M059J (cell line): ENCODE results near the gene RAD9B. TPM values are rescaled to one million over a fixed set of nuclear protein-coding genes. Genes with fewer than 3 reads are reported as not detected.
"Not testable (repeated sequence)": the region's sequence is repeated elsewhere in the genome, so short reads cannot be mapped to it uniquely, and the experiment has no call there.

Source experiments
- DNase-seq: peaks from one replicate; pipeline ENCODE4 v3.0.0-alpha.2; 2012; ENCODE audit warnings: low read depth
- total RNA-seq: library from RNA; depleted of rRNA; stranded (reverse); fragments of >200 nt; shearing (Covaris generic); gene quantifications from 2 replicates; pipeline ENCODE4 v1.2.3, GENCODE V29; 2014; rRNA removed

The RAD9B gene
- total RNA-seq = 0.47 and 1.1 TPM in 2 replicates

DNA sequence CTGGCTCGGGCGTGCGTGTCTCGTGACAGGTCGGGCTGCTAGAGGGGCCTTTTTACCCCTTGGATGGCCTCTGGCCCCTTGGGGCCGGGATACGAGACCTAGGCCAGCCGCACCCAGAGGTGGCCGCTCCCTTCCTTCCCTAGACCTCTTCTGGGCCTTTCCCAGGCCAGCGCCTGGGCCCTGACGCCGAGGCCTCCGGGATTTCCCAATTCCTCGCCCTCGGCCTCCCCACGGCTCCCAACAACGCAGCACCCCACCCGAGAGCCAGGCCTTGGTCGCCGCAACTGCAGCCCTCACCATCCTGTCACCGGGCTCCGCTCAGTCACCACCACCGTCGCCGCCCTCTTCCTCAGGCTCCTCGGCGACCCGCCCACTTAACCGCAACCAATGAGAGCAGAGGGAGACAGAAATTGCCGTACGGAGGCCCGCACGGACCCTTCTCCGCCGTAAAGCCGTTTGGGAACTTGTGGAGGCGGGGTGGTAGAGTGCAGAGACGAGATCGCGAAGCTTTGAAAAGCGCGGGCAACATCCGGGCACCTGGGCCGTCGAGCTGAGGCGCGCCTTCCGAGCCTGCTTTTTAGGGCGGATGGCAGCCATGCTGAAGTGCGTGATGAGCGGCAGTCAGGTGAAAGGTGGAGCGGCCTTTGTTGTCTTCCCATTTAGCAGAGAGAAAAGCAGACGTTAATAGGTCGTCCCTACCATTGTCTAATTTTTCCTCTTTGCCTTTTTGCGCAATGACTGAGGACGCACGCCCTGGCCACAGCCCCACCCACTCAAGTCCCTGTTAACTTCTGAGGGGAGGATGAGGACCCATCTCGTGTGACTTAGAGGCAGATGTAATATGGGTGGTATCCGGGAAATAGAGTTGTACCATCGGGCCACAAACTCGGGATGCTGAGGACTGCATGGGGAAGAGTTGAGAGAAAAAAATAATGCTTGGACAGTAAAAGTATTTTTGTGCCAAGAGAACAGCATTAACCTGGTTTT lies at the start of gene RAD9B, which contains the start of gene VPS29:
RAD9B (plus strand) TSS at position 580 of the 987 bp plus-strand sequence; CDS start at position 587, 7 bp downstream.
VPS29 (minus strand) TSS at position 360 of the 987 bp plus-strand sequence; CDS start at position 300, 60 bp downstream.
- DNase-seq = peak; percentile 98

DNA sequence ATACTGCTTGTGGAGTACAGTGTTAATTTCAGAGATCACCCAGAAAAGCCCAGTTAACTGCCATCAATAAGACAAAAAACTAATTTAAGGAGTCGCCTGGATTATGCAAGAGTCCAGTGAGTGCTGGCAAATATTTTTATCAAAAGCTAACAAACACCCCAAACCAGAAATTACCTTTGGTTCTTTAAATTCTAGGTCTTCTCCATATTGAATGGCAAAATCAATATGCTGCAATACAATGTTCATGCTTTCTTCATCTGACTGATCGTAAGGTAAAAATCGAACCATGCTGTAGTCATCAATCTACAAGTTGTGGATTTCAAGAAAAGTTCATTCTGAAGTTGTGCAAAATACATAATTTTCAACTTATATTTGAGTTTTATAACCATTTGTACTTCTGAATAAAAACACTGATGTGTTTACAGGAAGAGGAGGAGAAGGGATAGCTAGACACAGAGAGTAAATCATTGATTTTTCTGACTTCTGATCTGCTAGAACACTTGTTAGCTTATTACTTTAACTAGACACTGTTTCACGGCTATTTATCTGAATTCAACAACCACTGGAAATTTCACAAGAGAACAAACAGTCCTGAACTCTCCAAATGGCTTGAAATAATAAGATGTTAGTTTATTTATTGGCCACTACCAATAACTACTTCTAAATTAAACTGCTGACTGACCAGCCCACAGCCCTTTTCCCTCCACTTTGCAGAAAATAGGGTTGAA lies 48.4 kb upstream of the RAD9B start:
- no peak for DNase-seq

DNA sequence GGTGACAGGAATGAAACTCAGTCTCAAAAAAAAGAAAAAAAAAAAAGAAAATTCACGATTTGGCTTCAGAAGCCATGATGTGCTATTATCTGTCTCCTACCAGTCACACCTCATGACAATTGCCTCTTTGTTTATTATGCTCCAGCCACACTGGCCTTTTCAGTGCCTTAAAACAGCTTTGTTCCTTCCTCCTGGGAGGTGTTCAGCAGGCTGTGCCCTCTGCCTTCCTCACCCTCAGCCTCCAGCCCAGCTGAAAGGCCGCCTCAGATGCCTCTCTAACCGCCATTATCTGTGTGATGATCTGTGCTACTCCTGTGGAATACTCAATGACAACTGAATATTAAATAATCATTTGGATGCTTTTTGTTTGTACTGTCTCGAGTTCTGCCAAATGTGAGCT lies 43.4 kb upstream of the RAD9B start:
- no peak for DNase-seq

DNA sequence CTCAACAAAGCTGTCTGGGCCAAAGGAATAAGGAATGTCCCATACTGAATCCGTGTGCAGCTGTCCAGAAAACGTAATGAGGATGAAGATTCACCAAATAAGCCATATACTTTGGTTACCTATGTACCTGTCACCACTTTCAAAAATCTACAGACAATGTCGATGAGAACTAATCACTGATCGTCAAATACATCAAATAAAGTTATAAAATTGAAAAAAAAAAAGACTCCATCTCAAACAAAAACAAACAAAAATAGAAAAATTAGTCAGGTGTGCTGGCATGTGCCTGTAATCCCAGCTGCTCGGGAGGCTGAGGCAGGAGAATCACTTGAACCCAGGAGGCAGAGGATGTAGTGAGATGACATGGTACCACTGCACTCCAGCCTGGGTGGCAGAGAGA lies 40.9 kb upstream of the RAD9B start:
- DNase-seq = not testable (repeated sequence)

DNA sequence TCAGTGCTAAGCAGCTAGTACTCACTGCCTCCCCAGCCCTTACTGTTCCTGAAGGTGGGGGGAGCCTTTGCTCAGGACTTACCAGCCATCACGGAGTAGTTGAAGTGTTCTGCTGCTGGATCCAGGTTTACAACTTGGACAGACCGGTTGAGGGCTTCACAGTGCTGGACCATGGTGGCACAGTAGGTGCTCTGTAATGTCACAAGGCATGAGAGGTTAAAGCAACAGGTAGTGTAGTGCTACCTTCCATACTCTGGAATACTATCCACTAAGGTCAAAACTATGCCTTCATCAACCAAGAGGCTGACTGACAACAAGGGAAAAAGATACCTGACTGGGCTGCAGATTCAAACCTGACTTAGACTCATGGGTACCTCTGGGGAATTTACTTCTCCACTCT lies 37.1 kb upstream of the RAD9B start:
- DNase-seq = no peak

DNA sequence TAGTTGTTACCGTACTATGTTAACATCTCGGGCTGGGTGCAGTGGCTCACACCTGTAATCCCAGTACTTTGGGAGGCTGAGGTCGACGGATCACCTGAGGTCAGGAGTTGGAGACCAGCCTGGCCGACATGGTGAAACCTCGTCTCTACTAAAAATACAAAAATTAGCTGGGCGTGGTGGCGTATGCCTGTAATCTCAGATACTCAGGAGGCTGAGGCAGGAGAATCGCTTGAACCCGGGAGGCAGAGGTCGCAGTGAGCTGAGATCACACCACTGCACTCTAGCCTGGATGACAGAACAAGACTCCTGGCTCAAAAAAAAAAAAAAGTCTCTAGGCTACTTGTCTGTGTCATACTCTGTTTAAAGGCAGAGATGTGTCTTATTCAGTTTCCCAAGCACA lies 36.4 kb upstream of the RAD9B start:
- not testable (repeated sequence) for DNase-seq

DNA sequence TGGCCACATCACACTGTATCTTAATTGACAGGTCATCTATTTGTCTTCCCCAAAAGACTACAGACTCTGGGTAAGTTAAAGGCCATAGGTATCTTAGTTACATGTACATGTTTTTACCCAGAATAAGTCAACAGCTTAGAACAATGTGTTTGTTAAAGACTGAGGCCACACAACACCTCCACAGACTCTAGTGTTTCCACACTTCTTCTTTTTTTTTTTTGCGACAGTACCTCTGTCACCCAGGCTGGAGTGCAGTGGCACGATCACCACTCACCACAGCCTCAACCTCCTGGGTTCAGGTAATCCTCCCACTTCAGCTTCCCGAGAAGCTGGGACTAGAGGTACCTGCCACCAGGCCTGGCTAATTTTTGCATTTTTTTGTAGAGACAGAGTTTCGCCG lies 35.3 kb upstream of the RAD9B start:
- no peak for DNase-seq

DNA sequence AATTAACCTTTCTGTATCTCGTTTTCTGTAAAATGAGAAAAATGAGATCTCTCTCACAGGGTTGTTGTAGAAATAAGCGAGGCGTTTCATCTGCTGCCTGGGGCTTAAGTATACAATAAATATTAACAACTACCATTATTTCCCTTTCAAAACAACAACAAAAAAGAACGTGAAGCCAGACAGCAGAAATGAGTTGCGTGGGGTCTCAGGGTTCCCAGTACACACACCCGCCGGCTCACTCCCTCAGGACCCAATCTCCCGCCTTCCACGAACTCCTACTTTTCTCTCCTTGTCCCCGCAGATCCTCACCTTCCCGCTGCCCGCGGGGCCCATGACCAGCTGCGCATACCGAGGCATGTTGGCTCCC lies 34.3 kb upstream of the RAD9B start:
- DNase-seq = no peak

DNA sequence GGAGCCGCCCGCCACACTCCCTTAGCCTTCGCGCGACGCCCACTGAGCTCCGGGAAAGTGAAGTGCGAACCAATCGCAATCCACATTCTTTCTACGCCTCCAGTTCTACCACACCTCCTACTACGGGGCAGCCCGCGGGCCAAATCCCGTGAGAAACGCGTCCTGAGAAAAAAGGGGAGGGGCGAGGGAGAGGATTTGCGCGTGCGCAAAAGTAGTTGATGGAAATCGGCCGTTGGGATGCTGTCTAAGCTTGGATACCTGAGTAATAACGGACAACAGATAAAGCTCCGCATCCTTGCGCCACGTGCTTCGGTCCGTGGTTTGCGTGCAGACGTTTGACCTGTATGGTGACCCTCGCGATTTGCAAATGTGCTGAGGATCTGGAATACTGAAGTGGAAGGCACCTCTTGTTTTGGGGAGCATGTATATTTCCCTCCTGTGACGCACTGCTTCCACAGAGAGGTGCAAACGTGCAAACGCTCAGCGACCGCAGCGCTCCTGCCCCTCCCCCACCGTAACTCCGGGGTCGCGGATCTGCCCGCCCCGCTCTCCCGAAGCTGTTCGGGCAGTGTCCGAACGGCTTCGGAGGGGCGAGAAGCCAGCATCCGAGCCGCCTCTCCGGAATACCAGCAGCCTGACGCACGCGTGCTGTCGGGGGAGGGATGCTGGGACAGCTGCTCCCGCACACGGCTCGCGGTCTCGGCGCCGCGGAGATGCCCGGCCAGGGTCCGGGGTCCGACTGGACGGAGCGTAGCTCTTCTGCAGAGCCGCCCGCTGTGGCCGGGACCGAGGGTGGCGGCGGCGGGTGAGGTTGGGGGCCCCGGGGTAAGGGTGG lies 33.7 kb upstream of the RAD9B start, which contains the start of the genes FAM216A and GPN3:
FAM216A (plus strand) TSS at position 632 of the 835 bp plus-strand sequence; CDS start at position 663, 31 bp downstream.
GPN3 (minus strand) TSS at position 44 of the 835 bp plus-strand sequence. CDS start 54 bp downstream, outside the sequence.
- peak; percentile 98 for DNase-seq

DNA sequence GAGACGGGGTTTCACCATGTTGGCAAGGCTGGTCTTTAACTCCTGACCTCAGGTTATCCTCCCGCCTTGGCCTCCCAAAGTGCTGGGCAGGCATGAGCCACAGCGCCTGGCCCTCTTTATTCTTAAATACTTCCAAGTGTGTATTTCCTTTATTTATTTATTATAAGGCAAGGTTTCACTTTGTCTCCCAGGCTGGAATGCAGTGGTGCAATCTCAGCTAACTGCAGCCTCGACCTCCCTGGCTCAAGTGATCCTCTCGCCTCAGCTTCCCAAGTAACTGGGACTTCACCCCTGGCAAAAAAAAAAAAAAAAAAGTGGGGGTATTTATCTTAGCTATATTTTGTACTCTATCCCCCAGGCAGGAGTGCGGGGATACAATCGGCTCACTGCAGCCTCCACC lies 26.7 kb upstream of the RAD9B start:
- no peak for DNase-seq

DNA sequence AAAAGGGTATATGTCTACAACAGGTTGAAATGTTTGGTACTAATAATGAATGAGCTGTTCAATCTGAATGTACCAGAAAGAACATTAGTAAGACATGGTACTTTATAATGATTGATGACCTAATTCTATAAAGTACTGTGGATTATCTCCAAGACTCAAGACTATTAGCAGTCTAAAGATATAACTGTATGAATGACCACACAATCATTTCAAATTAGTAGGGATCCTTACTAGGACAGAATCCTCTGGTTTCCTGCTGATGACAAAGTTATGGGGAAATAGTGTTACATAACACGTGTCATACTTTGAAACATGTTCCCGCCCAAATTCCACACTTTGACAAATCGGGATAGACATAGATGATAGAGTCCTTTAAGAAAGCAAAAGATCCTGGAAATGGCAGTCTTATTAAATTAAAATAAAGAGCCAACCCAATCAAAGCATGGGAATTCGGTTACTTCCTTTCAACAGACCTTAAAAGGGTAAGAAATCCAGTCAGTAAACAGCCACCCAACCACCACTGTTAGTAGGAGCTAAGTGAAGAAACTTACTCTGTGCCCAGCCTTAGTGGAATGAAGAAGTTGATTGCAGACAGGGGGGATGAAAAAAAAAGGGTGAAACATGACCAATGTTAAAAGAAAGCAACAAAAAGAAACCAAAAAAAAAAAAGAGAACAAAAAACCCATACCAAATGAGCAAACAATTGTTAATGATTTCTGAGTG lies 3.0 kb upstream of the RAD9B start:
- peak; percentile 36 for DNase-seq

DNA sequence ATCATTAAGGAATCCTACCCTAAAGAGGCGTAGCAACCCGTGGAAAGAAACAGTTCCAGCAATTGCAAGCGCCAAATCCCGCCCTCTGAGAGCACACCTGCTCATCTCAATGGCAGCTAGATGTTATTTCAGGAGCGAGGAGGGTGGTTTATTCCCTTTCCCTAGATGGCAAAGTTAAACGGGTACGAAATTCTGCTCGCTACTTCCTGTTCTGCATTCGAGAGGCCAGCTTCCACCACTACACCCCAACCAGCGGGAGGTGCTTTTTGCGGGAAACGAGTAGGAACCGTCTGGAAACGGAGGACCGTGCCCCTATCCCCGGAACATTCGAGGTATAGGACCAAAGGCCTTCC lies 756 bp upstream of the RAD9B start:
- peak; percentile 78 for DNase-seq

DNA sequence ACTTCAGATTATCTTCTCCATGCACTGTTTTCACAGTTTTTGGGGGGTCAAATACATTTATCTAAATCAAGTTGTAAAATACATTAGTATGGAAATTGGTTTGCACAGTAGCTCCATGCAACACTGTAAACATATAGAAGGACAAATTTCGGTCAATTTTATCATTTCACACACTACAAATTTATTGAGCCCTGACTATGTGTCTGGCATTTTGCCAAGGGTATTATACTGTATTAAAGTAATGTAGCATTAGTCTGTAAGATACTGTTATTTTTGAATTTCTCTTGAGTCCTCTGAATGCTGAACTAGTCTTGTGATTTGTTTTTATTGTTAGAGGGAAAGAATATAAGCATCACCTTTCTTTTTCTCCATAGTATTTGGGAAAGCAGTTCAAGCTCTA lies 1.3 kb downstream of the RAD9B start:
- DNase-seq = no peak

DNA sequence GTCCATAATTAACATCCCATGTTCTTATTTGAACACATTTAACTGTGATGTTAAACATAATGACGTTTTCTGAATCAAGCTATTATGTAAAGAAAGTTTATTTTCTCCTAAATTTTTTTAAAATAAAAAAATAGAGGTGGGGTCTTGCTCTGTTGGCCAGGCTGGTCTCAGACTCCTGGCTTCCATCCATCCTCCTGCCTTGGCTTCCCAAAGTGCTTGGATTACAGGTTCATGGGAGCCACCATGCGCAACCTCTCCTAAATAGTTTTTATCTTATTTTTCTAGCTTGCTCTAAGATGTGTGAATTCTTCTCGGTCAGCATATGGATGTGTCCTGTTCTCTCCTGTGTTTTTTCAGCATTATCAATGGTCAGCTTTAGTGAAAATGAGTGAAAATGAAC lies 3.2 kb downstream of the RAD9B start:
- DNase-seq = no peak

DNA sequence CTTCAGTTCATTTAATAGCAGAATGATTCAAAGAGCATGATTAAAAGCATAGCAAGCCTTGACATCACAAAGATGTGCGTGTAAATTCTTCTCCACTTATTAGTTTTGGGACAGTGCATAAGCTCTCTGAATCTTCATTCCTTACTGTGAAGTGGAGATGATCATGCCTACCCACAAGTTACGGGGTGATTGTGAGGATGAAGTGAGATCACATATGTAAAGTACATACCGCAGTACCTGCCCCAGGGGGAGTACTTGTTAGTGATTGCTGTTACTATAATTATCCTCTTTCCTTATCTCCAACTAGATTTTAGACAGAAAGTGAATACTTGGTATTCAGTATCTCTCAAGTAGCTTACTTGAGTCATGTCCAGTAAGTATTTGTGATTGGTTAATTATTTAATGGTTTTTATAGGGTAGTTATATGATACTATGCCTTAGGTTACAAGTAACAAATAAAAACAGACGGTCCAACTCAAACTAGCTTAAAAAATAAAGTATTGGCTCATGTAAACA lies 6.0 kb downstream of the RAD9B start:
- DNase-seq = no peak

DNA sequence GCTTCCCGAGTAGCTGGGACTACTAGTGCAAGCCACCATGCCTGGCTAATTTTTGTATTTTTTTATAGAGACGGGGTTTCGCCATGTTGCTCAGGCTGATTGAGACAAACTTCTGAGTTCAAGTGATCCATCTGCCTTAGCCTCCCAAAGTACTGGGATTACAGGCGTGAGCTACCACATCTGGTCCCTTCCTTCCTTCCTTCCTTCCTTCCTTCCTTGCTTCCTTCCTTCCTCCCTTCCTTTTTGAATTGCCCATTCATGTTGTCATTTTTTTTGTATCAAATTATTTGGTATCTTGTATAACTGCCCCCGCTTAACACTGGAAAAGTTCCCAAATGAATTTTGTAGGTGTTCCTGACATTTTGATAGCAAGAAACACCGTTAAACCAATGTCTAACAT lies 11.7 kb downstream of the RAD9B start:
- no peak for DNase-seq

DNA sequence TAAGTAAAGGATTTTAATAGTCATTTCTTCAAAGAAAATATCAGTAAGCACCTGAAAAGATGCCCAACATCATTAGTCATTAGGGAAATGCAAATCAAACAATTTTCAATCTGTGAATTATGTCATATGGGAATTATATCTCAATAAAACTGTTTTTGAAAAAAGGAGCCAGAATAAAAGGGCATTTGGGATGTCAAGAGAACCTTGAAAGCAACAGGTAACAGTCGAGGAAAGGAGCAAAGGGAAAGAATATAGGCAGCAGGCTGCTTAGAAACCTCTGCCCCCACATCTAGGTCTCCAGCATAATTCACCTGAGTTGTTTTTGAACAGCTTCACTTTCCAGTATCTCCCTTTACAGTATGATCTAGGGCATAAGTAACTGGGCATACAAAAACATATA lies 12.2 kb downstream of the RAD9B start:
- DNase-seq = no peak

DNA sequence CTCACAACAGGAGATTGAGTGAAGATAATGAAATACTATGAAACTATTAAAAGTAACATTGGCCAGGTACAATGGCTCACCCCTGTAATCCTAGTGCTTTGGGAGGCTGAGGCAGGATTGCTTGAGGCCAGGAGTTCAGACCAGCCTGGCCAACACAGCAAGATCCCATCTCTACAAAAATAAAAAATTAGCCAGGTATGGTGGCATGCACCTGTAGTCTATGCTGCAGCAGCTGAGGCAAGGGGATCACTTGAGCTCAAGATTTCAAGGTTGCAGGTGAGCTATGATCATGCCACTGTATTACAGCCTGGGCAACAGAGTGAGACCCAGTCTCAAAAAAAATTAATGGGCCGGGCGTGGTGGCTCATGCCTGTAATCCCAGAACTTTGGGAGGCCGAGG lies 14.9 kb downstream of the RAD9B start:
- DNase-seq = no peak

DNA sequence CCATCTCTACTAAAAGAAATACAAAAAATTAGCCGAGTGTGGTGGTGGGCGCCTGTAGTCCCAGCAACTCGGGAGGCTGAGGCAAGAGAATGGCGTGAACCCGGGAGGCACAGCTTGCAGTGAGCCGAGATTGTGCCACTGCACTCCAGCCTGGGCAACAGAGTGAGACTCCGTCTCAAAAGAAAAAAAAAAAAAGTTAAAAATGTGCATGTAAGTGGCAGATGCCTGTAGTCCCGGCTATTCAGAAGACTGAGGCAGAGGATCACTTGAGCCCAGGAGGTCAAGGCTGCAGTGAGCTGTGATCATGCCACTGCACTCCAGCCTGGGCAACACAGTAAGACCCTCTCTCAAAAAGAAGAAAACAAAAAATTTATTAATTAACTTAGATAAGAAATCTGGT lies 15.9 kb downstream of the RAD9B start:
- not testable (repeated sequence) for DNase-seq

DNA sequence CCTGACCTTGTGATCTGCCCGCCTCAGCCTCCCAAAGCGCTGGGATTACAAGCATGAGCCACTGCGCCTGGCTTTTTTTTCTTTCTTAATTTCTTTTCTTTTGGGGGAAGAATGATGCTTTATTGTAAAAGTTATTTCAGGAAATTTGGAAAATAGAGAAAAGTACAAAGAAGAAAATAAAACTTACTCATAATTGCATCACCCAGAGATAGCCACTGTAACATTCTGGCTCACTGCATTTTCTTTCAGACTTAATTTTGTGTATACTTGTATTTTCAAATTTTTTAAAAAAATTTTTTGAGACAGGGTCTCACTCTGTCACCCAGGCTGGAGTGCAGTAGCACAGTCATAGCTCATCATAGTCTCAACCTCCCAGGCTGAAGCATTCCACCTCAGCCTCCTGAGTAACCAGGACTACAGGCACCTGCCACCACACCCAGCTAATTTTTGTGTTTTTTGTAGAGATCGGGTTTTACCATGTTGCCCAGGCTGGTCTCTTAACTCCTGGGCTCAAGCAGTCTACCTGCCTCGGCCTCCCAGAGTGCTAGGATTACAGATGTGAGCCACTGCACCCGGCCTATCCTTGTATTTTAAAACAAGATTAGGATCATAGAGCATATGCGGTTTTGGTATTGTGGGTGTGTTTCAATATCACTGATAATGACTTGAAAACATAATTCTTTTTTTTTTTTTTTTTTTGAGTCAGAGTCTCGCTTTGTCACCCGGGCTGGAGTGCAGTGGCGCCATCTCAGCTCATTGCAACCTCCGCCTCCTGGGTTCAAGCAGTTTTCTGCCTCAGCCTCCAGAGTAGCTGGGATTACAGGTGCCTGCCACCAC lies 19.0 kb downstream of the RAD9B start:
- DNase-seq = not testable (repeated sequence)
